Cardiac muscle cell (in vitro differentiated cells and primary cell): ENCODE measurements around the gene RPL14. TPM values are rescaled to one million over a fixed set of nuclear protein-coding genes. Genes with fewer than 3 reads are reported as not detected.

Experiments used
- DNase-seq, 2 donors: peaks; one replicate each; pipeline versions ENCODE4 v3.0.0 to v3.0.0-alpha.2; 2010 to 2017; ENCODE audit warnings: low read depth in 1 of 2, low spot score in 1 of 2
- H3K27ac ChIP-seq: fragments of 200-600 bp; sonication (generic); 2 replicates; pipeline ENCODE4 v1.5.1; 2016
- H3K27me3 ChIP-seq: fragments of 200-600 bp; sonication (generic); 2 replicates; pipeline ENCODE4 v1.6.0; 2016; ENCODE audit warnings: control low read depth
- H3K36me3 ChIP-seq: fragments of 200-600 bp; sonication (generic); 2 replicates; pipeline ENCODE4 v1.5.1; 2016; ENCODE audit warnings: control low read depth
- H3K4me1 ChIP-seq: fragments of 200-600 bp; sonication (generic); 2 replicates; pipeline ENCODE4 v1.8.1; 2017; ENCODE audit warnings: low read depth, mild to moderate bottlenecking, mixed run types
- H3K4me3 ChIP-seq: fragments of 200-600 bp; sonication (generic); 2 replicates; pipeline ENCODE4 v1.5.1; 2016; ENCODE audit warnings: mild to moderate bottlenecking
- H3K9me3 ChIP-seq: fragments of 200-600 bp; sonication (generic); 2 replicates; pipeline ENCODE4 v1.5.1; 2017; ENCODE audit warnings: low read depth, mild to moderate bottlenecking, control low read depth
- CTCF ChIP-seq: IDR thresholded peaks from 2 replicates; pipeline ENCODE4 v1.5.1; 2012; ENCODE audit warnings: low read depth, mild to moderate bottlenecking, low read length
- polyA plus RNA-seq: library from polyadenylated mRNA; unstranded; fragments of >200 nt; fragmentation: Nextera tagmentation; extraction: Ambion mirVana; gene quantifications from 2 replicates; pipeline ENCODE4 v1.2.1, GENCODE V29; 2016
- total RNA-seq: library from RNA; depleted of rRNA; stranded (reverse); fragments of >200 nt; gene quantifications from 2 replicates; pipeline ENCODE4 v1.2.3, GENCODE V29; 2016

Gene RPL14
- total and polyA plus RNA-seq, 2 experiments from 2014 or later = 408 to 427 TPM

- no peak within 1 kb of the TSS for H3K27ac ChIP-seq
- DNase-seq = peak in 1 of 2 donors; percentile 80
- no peaks in the 10 kb centered on the region for H3K27me3 ChIP-seq
- no peak within 1 kb of the TSS for H3K4me3 ChIP-seq
- no peaks in the 10 kb centered on the region for H3K9me3 ChIP-seq
- H3K4me1 ChIP-seq = no peaks in the 10 kb centered on the region
- no peak for TF ChIP-seq CTCF
- no peaks in the 10 kb centered on the region for H3K36me3 ChIP-seq
These were observed 19.6 kb downstream of the RPL14 start, which contains the start of gene ZNF619 for GRCh38 chr3:40476478-40477470. TSS of gene ZNF619 (plus strand) at chr3:40477122. CDS start at chr3:40477980, 858 bp downstream.

- no peak overlapping the region for H3K4me3 ChIP-seq
- DNase-seq = no peak
- no peaks in the 10 kb centered on the region for H3K36me3 ChIP-seq
- TF ChIP-seq CTCF = no peak
- H3K9me3 ChIP-seq = no peaks in the 10 kb centered on the region
- H3K27ac ChIP-seq = no peak overlapping the region
- H3K27me3 ChIP-seq = no peaks in the 10 kb centered on the region
- H3K4me1 ChIP-seq = no peaks in the 10 kb centered on the region
These were observed 20.5 kb downstream of the RPL14 start for GRCh38 chr3:40477666-40478065.

GRCh38 chr3:40487172-40487571, 30.0 kb downstream of the RPL14 start:
- Histone ChIP-seq H3K36me3 (no peaks in the 10 kb centered on the region), H3K9me3 (no peaks in the 10 kb centered on the region), H3K27me3 (no peaks in the 10 kb centered on the region), H3K4me3 (no peak overlapping the region), H3K27ac (no peak overlapping the region), H3K4me1 (no peaks in the 10 kb centered on the region)
- no peak for TF ChIP-seq CTCF
- DNase-seq = no peak

GRCh38 chr3:40490916-40491315, 33.8 kb downstream of the RPL14 start:
- TF ChIP-seq CTCF = no peak
- no peaks in the 10 kb centered on the region for H3K27me3 ChIP-seq

GRCh38 chr3:40494698-40495097, 37.6 kb downstream of the RPL14 start:
- H3K27me3 ChIP-seq = no peaks in the 10 kb centered on the region
- no peak overlapping the region for H3K27ac ChIP-seq
- H3K9me3 ChIP-seq = no peaks in the 10 kb centered on the region
- TF ChIP-seq CTCF = no peak
- no peaks in the 10 kb centered on the region for H3K4me1 ChIP-seq
- DNase-seq = no peak
- no peaks in the 10 kb centered on the region for H3K36me3 ChIP-seq
- no peak overlapping the region for H3K4me3 ChIP-seq

More at GRCh38 chr3:40490916-40491315, 33.8 kb downstream of the RPL14 start:
- DNase-seq = no peak
- H3K9me3 ChIP-seq = no peaks in the 10 kb centered on the region
- no peak overlapping the region for H3K4me3 ChIP-seq
- H3K4me1 ChIP-seq = no peaks in the 10 kb centered on the region
- H3K36me3 ChIP-seq = no peaks in the 10 kb centered on the region
- no peak overlapping the region for H3K27ac ChIP-seq
